A549 (cell line): ENCODE measurements around the gene EGFL8. TPM values are rescaled to one million over a fixed set of nuclear protein-coding genes. Genes with fewer than 3 reads are reported as not detected.

ENCODE experiments used
- ATAC-seq, 2 experiments: fragments of 200-7000 bp in 1 of 2; fragments of >200 bp in 1 of 2; cut with Nextera tagmentation in 1 of 2; cut with Tn5 transposase in 1 of 2; 3 replicates each; pipeline versions ENCODE4 v1.8.0 to v1.9.1; 2018 to 2020; ENCODE audit warnings: mild to moderate bottlenecking in 1 of 2, moderate library complexity in 1 of 2
- CTCF ChIA-PET: fragments of 300-600 bp; sonication (Branson Sonifier 250); formaldehyde crosslinking; extraction: SDS; loops from one replicate; lab custom pipeline; 2021; ENCODE audit warnings: antibody characterized with exemption, inconsistent platforms; lab: Yijun Ruan, JAX
- POLR2A ChIA-PET: fragments of 350-600 bp; formaldehyde crosslinking; extraction: SDS; loops from one replicate; lab custom pipeline; 2021; ENCODE audit warnings: antibody characterized with exemption, inconsistent platforms; lab: Yijun Ruan, JAX
- DNase-seq, 2 experiments: peaks; one replicate each; pipeline versions ENCODE4 v3.0.0 to v3.0.0-alpha.2; 2011 to 2016; ENCODE audit warnings: low read depth in 1 of 2, low spot score in 1 of 2
- FAIRE-seq: peaks from 2 replicates; lab custom pipeline; 2011; peaks lifted over from hg19 to GRCh38; lab: Jason Lieb, UNC
- H3K27ac ChIP-seq, 2 experiments: fragments of >200 bp; sonication (Bioruptor Twin); formaldehyde crosslinking; 3 replicates each; pipeline ENCODE4 v1.5.1; 2016 to 2017
- H3K4me1 ChIP-seq: fragments of >200 bp; sonication (Bioruptor Twin); formaldehyde crosslinking; 3 replicates; pipeline ENCODE4 v1.6.1; 2016
- H3K4me2 ChIP-seq: fragments of >200 bp; sonication (Bioruptor Twin); formaldehyde crosslinking; 3 replicates; pipeline ENCODE4 v1.6.1; 2016
- H3K4me3 ChIP-seq: fragments of >200 bp; sonication (Bioruptor Twin); formaldehyde crosslinking; 3 replicates; pipeline ENCODE4 v1.5.1; 2016
- H3K9me3 ChIP-seq: fragments of >200 bp; sonication (Bioruptor Twin); formaldehyde crosslinking; 3 replicates; pipeline ENCODE4 v1.6.1; 2016
- ATOH8 ChIP-seq: fragments of 250-450 bp; sonication (Bioruptor Pico); IDR thresholded peaks from 2 replicates; pipeline ENCODE4 v1.5.0; 2020; ENCODE audit warnings: low read depth, mild to moderate bottlenecking, moderate library complexity
- BCL3 ChIP-seq: fragments of >200 bp; sonication (Bioruptor Twin); formaldehyde crosslinking; IDR thresholded peaks from 3 replicates; pipeline ENCODE4 v1.6.1; 2016
- CBX2 ChIP-seq: fragments of 200-600 bp; sonication (generic); IDR thresholded peaks from 2 replicates; pipeline ENCODE4 v1.6.1; 2016; ENCODE audit warnings: low read depth, mild to moderate bottlenecking, borderline replicate concordance
- CBX8 ChIP-seq: fragments of 200-600 bp; sonication (generic); IDR thresholded peaks from 2 replicates; pipeline ENCODE4 v1.6.1; 2016
- CTCF ChIP-seq: fragments of >200 bp; sonication (Bioruptor Twin); formaldehyde crosslinking; IDR thresholded peaks from 3 replicates; pipeline ENCODE4 v1.5.1; 2016
- E2F6 ChIP-seq: IDR thresholded peaks from 2 replicates; pipeline ENCODE4 v1.6.1; 2012; ENCODE audit warnings: low read depth, borderline replicate concordance
- EHMT2 ChIP-seq: fragments of 200-600 bp; sonication (generic); IDR thresholded peaks from 2 replicates; pipeline ENCODE4 v1.6.1; 2016; ENCODE audit warnings: antibody characterized with exemption, low read depth, mild to moderate bottlenecking, moderate library complexity
- EP300 ChIP-seq, 2 experiments: fragments of >200 bp; sonication (Bioruptor Twin); formaldehyde crosslinking; IDR thresholded peaks; 2 replicates in 1 of 2; 3 replicates in 1 of 2; pipeline ENCODE4 v1.6.1; 2016 to 2017
- ESRRA ChIP-seq: fragments of 150-350 bp; IDR thresholded peaks from 2 replicates; pipeline ENCODE4 v1.6.1; 2014; ENCODE audit warnings: mild to moderate bottlenecking, low read length, borderline replicate concordance
- FOXS1 ChIP-seq: fragments of 250-450 bp; sonication (Bioruptor Pico); IDR thresholded peaks from 2 replicates; pipeline ENCODE4 v1.5.0; 2020; ENCODE audit warnings: mild to moderate bottlenecking, moderate library complexity
- HEYL ChIP-seq: fragments of 250-450 bp; sonication (Bioruptor Pico); IDR thresholded peaks from 2 replicates; pipeline ENCODE4 v1.8.0; 2021; ENCODE audit warnings: mild to moderate bottlenecking, moderate library complexity
- HMGXB4 ChIP-seq: fragments of 250-450 bp; sonication (Bioruptor Pico); IDR thresholded peaks from 2 replicates; pipeline ENCODE4 v1.5.0; 2021; ENCODE audit warnings: mild to moderate bottlenecking, moderate library complexity, borderline replicate concordance
- HOXB13 ChIP-seq: fragments of 250-450 bp; sonication (Bioruptor Pico); IDR thresholded peaks from 2 replicates; pipeline ENCODE4 v1.5.0; 2020; ENCODE audit warnings: low read depth, mild to moderate bottlenecking, moderate library complexity
- JUNB ChIP-seq: fragments of >200 bp; sonication (Bioruptor Twin); formaldehyde crosslinking; IDR thresholded peaks from 2 replicates; pipeline ENCODE4 v1.6.1; 2016
- KDM1A ChIP-seq: fragments of 200-600 bp; sonication (generic); IDR thresholded peaks from 2 replicates; pipeline ENCODE4 v1.6.1; 2016; ENCODE audit warnings: low read depth, mild to moderate bottlenecking
- KDM5A ChIP-seq: fragments of 200-600 bp; sonication (generic); IDR thresholded peaks from 2 replicates; pipeline ENCODE4 v1.6.1; 2016; ENCODE audit warnings: antibody characterized with exemption, mild to moderate bottlenecking
- MAFK ChIP-seq: fragments of 450-650 bp; IDR thresholded peaks from 2 replicates; pipeline ENCODE4 v1.6.1; 2014; ENCODE audit not compliant: partially characterized antibody
- MAZ ChIP-seq: fragments of 150-350 bp; IDR thresholded peaks from 2 replicates; pipeline ENCODE4 v1.6.1; 2014; ENCODE audit warnings: antibody characterized with exemption, low read depth, low read length, borderline replicate concordance
- NPAS2 ChIP-seq: fragments of 250-450 bp; sonication (Bioruptor Pico); IDR thresholded peaks from 2 replicates; pipeline ENCODE4 v1.8.0; 2022; ENCODE audit warnings: mild to moderate bottlenecking, moderate library complexity, borderline replicate concordance
- PBX3 ChIP-seq: IDR thresholded peaks from 2 replicates; pipeline ENCODE4 v1.6.1; 2012
- PHF8 ChIP-seq: fragments of 200-600 bp; sonication (generic); IDR thresholded peaks from 2 replicates; pipeline ENCODE4 v1.6.1; 2016; ENCODE audit warnings: low read depth, mild to moderate bottlenecking, antibody characterized with exemption, moderate library complexity, borderline replicate concordance
- POLR2A ChIP-seq: IDR thresholded peaks from 2 replicates; pipeline ENCODE4 v1.6.1; 2012; ENCODE audit warnings: mild to moderate bottlenecking, low read length
- RARB ChIP-seq: fragments of 250-450 bp; sonication (Bioruptor Pico); IDR thresholded peaks from 2 replicates; pipeline ENCODE4 v1.8.0; 2021; ENCODE audit warnings: mild to moderate bottlenecking, moderate library complexity
- RNF2 ChIP-seq: fragments of 200-600 bp; sonication (generic); IDR thresholded peaks from 2 replicates; pipeline ENCODE4 v1.6.1; 2016; ENCODE audit warnings: low read depth, mild to moderate bottlenecking, antibody characterized with exemption, moderate library complexity, borderline replicate concordance
- TP53 ChIP-seq: fragments of 250-450 bp; sonication (Bioruptor Pico); IDR thresholded peaks from 2 replicates; pipeline ENCODE4 v1.5.0; 2021; ENCODE audit warnings: mild to moderate bottlenecking, moderate library complexity
- USF2 ChIP-seq: fragments of 450-650 bp; IDR thresholded peaks from 2 replicates; pipeline ENCODE4 v1.6.1; 2014; ENCODE audit warnings: antibody characterized with exemption
- ZC3H11A ChIP-seq: fragments of 450-650 bp; IDR thresholded peaks from 2 replicates; pipeline ENCODE4 v1.6.1; 2014; ENCODE audit warnings: antibody characterized with exemption, mild to moderate bottlenecking
- WGBS: methylation state at CpG from one replicate; pipeline ENCODE4 v1.1.6; 2017; ENCODE audit errors: missing lambda C conversion rate; 5-methylcytosine and 5-hydroxymethylcytosine counted together
- polyA plus RNA-seq, 4 experiments: library from polyadenylated mRNA; depleted of rRNA in 3 of 4; stranded (reverse); fragments of >200 nt; fragmentation: RNase III in 1 of 4; extraction: RNeasy Plus Mini Kit Qiagen cat#74134 plus additional on column Dnase treatment in 1 of 4; gene quantifications; 2 replicates in 3 of 4; 3 replicates in 1 of 4; pipeline ENCODE4 v1.2.3, GENCODE V29; 2011 to 2017

EGFL8 gene
- polyA plus RNA-seq, 2 of the 4 experiments (the other 2 are of a cell fraction), result 2.0 to 3.1 TPM

GRCh38 chr6:32163559-32164258, 686 bp upstream of the EGFL8 start:
- DNase-seq (no peak), ATAC-seq (no peak), FAIRE-seq (no peak)
- H3K4me1 ChIP-seq, result no peaks in the 10 kb centered on the region
- TF ChIP-seq BCL3 (no peak), EHMT2 (no peak), KDM5A (no peak), JUNB (no peak), POLR2A (no peak), RARB (CRISPR knock-in tag) (no peak), NPAS2 (CRISPR knock-in tag) (no peak), ATOH8 (CRISPR knock-in tag) (no peak), E2F6 (no peak), CBX2 (no peak), RNF2 (no peak), PHF8 (no peak), TP53 (CRISPR knock-in tag) (no peak), ZC3H11A (no peak), HOXB13 (CRISPR knock-in tag) (no peak), PBX3 (no peak), FOXS1 (CRISPR knock-in tag) (no peak), CBX8 (no peak), EP300 (IDR thresholded peaks at IDR 0.05) (no peak)
- 93% methylated on average over 3 of the region's 7 CpGs for WGBS
- no peaks in the 10 kb centered on the region for H3K9me3 ChIP-seq
- no peak overlapping the region for H3K4me3 ChIP-seq
- H3K4me2 ChIP-seq, result no peak overlapping the region
- ChIA-PET POLR2A (no interaction called here), CTCF (interaction anchor here (0.9 to 1.3 kb wide), 6 partner anchors 9 to 45 kb away, joined by 3 to 5 read pairs (median 3); no protein-coding TSS in a partner anchor)
- no peak overlapping the region for H3K27ac ChIP-seq

- no peak overlapping the region for H3K4me3 ChIP-seq
- no peak overlapping the region for H3K4me2 ChIP-seq
- DNase-seq, result no peak
- ChIA-PET CTCF (interaction anchor here (0.6 kb wide), 1 partner anchor 78 kb away, joined by 3 read pairs; no protein-coding TSS in a partner anchor), POLR2A (interaction anchor here (0.9 to 1.3 kb wide), 2 partner anchors 11 to 38 kb away, joined by 3 read pairs; partner anchors contain the start of gene ATF6B)
- no peak overlapping the region for H3K27ac ChIP-seq
- no peaks in the 10 kb centered on the region for H3K4me1 ChIP-seq
- WGBS, result 96% methylated on average over 21 of the region's 30 CpGs
- ATAC-seq, result 0 out of 6 replicates have a peak, but pooled peaks of 1 of the 2 experiments have one; percentile 32
- no peak for FAIRE-seq
- no peaks in the 10 kb centered on the region for H3K9me3 ChIP-seq
- TF ChIP-seq CTCF, result no peak
- no peak for TF ChIP-seq MAFK
- no peak for TF ChIP-seq RARB (CRISPR knock-in tag)
- no peak for TF ChIP-seq CBX8
- TF ChIP-seq NPAS2 (CRISPR knock-in tag), result no peak
- no peak for TF ChIP-seq KDM1A
- TF ChIP-seq USF2, result no peak
- no peak for TF ChIP-seq HOXB13 (CRISPR knock-in tag)
- no peak for TF ChIP-seq HEYL (CRISPR knock-in tag)
- TF ChIP-seq ESRRA, result no peak
- no peak for TF ChIP-seq HMGXB4 (CRISPR knock-in tag)
- TF ChIP-seq MAZ, result no peak
Measured at GRCh38 chr6:32166411-32167061, 2.1 kb downstream of the EGFL8 start.
